Measurements from ENCODE around the gene PSAP. TPM values are rescaled to one million over a fixed set of nuclear protein-coding genes. Genes with fewer than 3 reads are reported as not detected.

Gene PSAP
- total RNA-seq, 1 donor from 2014 or later, result 487 TPM

DNA sequence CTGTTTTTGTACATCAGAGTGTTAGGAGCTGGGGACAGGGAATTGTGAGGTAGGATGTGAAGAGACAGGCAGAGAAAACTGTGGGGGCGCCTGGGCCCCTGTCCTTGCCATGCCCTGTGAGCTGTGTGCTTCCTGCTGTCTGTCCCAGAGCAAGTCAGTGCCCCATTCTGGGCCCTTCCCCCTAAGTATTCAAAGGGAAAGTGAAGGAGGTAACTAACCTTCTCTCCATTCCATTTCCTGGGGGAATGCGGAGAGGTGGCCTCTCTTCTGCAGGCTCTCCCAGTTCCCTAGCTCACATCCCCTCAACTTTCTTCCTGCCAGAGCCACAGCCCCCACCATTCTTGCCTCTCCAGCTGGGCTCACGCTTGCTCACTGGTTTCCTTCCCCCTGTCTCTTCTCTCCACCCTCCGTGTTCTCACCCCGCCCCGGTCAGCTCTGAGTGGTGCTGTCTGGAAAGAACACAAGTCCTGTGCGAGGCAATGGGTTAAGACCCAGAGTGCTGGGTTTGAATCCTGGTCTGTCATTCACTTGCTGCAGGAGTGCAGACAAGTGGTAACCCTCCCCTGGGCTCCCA is 68.0 kb downstream of the PSAP start:
- DNase-seq (ENCODE audit: extremely low spot score, unreplicated experiment), result no peak
- H3K4me1 Mint-ChIP-seq (ENCODE audit: unreplicated experiment), result no peaks in the 10 kb centered on the region
- TF ChIP-seq, protein P1, sequence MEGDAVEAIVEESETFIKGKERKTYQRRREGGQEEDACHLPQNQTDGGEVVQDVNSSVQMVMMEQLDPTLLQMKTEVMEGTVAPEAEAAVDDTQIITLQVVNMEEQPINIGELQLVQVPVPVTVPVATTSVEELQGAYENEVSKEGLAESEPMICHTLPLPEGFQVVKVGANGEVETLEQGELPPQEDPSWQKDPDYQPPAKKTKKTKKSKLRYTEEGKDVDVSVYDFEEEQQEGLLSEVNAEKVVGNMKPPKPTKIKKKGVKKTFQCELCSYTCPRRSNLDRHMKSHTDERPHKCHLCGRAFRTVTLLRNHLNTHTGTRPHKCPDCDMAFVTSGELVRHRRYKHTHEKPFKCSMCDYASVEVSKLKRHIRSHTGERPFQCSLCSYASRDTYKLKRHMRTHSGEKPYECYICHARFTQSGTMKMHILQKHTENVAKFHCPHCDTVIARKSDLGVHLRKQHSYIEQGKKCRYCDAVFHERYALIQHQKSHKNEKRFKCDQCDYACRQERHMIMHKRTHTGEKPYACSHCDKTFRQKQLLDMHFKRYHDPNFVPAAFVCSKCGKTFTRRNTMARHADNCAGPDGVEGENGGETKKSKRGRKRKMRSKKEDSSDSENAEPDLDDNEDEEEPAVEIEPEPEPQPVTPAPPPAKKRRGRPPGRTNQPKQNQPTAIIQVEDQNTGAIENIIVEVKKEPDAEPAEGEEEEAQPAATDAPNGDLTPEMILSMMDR (conservative IDR thresholded peaks at IDR 0.05), result no peak
- peaks cover 12% of the 10 kb centered on the region for H3K27me3 Mint-ChIP-seq
- H3K36me3 Mint-ChIP-seq, result no peaks in the 10 kb centered on the region
- H3K27ac Mint-ChIP-seq, result no peak overlapping the region
- no peak overlapping the region for H3K4me3 Mint-ChIP-seq
- H3K9me3 Mint-ChIP-seq, result no peaks in the 10 kb centered on the region

DNA sequence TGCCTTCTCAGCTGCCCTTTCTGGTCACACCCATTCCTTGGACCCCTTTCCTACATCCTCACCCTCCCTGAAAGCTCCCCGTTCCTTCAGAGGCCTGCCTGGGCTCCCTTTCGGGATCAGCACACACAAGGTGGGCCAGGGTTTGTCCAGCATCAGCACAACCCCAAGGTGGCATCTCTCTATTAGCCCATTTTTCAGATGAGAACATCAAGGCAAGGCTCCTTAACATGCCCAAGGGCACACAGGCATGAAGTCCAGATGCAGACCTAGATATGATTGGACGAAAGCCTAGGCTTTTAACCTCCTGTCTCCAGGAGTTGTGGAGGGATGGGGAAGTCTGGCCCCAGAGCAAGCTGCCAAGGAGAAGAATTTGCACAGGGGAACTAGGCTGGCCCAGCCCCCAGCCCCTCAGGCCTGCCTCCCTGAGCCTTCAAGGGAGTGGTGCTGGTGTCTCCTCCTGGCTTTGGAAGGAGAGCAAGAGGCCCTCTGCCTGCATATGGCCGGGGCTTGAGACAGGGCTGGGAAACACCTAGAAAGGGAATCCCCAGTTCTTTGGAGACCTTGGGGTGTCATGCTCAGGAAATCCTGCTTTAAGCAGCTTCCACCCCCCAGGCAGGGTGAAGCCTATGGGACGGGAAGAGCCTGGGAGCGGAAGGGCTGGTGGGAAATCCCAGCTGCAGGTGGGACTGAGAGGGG is 68.7 kb downstream of the PSAP start:
- no peaks in the 10 kb centered on the region for H3K4me1 Mint-ChIP-seq (ENCODE audit: unreplicated experiment)
- H3K36me3 Mint-ChIP-seq, result no peaks in the 10 kb centered on the region
- no peak for DNase-seq (ENCODE audit: extremely low spot score, unreplicated experiment)
- TF ChIP-seq, protein P1 (conservative IDR thresholded peaks at IDR 0.05), result no peak
- H3K27ac Mint-ChIP-seq, result no peak overlapping the region
- H3K27me3 Mint-ChIP-seq, result peaks cover 12% of the 10 kb centered on the region
- H3K9me3 Mint-ChIP-seq, result peaks cover 3% of the 10 kb centered on the region
- H3K4me3 Mint-ChIP-seq, result no peak overlapping the region

DNA sequence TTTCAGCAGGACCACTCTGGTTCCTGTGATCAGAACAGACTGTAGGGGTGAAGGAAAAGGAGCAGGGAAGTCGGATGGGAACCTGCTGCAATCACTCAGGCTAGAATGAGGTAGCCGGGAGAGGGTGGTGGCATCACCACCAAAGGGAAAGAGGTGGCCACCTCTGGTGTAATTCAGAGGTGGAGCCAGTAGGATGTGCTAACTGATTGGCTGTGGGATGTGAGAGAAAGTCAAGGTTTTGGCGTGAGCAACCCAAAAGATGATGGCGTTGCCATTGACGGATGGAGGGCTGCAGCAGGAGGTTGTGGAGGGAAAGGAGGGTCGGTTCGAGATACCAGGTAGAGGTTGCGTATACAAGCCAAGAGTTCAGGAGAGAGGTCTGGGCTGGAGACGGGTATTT is 70.3 kb downstream of the PSAP start:
- Mint-ChIP-seq H3K27ac (no peak overlapping the region), H3K27me3 (peaks cover 12% of the 10 kb centered on the region), H3K4me1 (ENCODE audit: unreplicated experiment) (no peaks in the 10 kb centered on the region), H3K36me3 (no peaks in the 10 kb centered on the region), H3K9me3 (peaks cover 4% of the 10 kb centered on the region), H3K4me3 (no peak overlapping the region)
- DNase-seq (ENCODE audit: extremely low spot score, unreplicated experiment), result no peak
- TF ChIP-seq, protein P1 (conservative IDR thresholded peaks at IDR 0.05), result no peak

DNA sequence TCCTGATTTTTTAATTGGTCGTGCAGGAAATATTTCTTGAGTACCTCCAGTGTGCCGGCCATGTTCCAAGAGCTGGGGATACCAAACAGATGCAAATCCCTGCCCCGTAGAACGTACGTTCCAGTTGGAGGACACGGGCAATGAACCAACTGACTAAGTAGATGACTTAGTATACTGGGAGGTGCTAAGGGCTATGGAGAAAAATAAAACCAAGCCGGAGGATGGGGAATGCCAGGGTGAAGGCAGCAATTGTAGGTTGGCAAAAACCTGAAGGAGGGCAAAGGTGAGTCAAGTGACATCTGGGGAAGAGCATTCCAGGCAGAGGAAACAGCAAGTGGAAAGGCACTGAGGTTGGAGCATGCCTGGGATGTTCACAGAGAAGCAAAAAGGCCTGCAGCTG is 70.9 kb downstream of the PSAP start:
- TF ChIP-seq, protein P1 (conservative IDR thresholded peaks at IDR 0.05), result no peak
- no peak overlapping the region for H3K4me3 Mint-ChIP-seq
- H3K27me3 Mint-ChIP-seq, result peaks cover 12% of the 10 kb centered on the region
- no peaks in the 10 kb centered on the region for H3K4me1 Mint-ChIP-seq (ENCODE audit: unreplicated experiment)
- peaks cover 4% of the 10 kb centered on the region for H3K9me3 Mint-ChIP-seq
- H3K36me3 Mint-ChIP-seq, result no peaks in the 10 kb centered on the region
- no peak for DNase-seq (ENCODE audit: extremely low spot score, unreplicated experiment)
- no peak overlapping the region for H3K27ac Mint-ChIP-seq

DNA sequence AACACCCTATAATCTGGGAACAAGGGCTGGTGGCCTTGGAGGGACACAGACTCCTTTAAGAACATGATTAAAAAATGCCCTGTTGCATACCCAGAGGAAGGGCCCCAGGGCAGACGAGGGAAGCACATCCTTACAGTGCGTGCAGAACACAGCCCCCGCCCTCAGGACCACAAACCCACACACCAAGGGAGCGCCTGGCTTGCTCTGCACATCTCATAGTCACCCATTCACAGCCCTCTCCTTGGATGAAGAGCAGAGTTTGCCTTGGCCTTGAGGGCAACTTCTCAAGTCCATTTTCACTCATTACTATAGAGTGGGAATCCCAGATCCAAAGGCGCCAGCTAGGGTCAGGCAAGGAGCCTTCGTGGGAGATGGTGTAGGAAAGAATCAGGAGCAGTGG is 71.4 kb downstream of the PSAP start:
- DNase-seq (ENCODE audit: extremely low spot score, unreplicated experiment), result no peak
- no peaks in the 10 kb centered on the region for H3K36me3 Mint-ChIP-seq
- no peaks in the 10 kb centered on the region for H3K4me1 Mint-ChIP-seq (ENCODE audit: unreplicated experiment)
- H3K9me3 Mint-ChIP-seq, result peaks cover 4% of the 10 kb centered on the region
- H3K27me3 Mint-ChIP-seq, result peaks cover 12% of the 10 kb centered on the region
- no peak overlapping the region for H3K27ac Mint-ChIP-seq
- H3K4me3 Mint-ChIP-seq, result no peak overlapping the region
- TF ChIP-seq, protein P1 (conservative IDR thresholded peaks at IDR 0.05), result no peak
